AG04449 (cell line): ENCODE data around the gene OPTC.

Experiments used
- CTCF ChIA-PET: fragments of 350-600 bp; formaldehyde crosslinking; extraction: SDS; loops from one replicate; lab custom pipeline; 2021; ENCODE audit warnings: antibody characterized with exemption; lab: Yijun Ruan, JAX
- POLR2A ChIA-PET: fragments of 400-600, 350-600 bp; formaldehyde crosslinking; extraction: SDS; loops from one replicate; lab custom pipeline; 2020; ENCODE audit warnings: antibody characterized with exemption, inconsistent platforms; lab: Yijun Ruan, JAX
- DNase-seq: peaks from one replicate; pipeline ENCODE4 v3.0.0-alpha.2; 2010; ENCODE audit warnings: low read depth, low spot score
- H3K4me3 ChIP-seq: 2 replicates; pipeline ENCODE4 v1.5.1; 2011; ENCODE audit warnings: low read depth, mild to moderate bottlenecking, control low read depth, low read length
- CTCF ChIP-seq: IDR thresholded peaks from one replicate; pipeline ENCODE4 v1.5.1; 2011; ENCODE audit warnings: mild to moderate bottlenecking, moderate library complexity, low read length, control low read depth, inconsistent platforms; ENCODE audit not compliant: insufficient read depth; ENCODE audit errors: missing control alignments

OPTC gene

GRCh38 chr1:203524152-203524551, 30.2 kb downstream of the OPTC start:
- TF ChIP-seq CTCF = no peak
- no peak overlapping the region for H3K4me3 ChIP-seq
- no peak for DNase-seq
- ChIA-PET POLR2A (no interaction called here), CTCF (interaction anchor here (1.1 to 3.3 kb wide), 2 partner anchors 11 to 20 kb away, joined by 3 to 10 read pairs; no protein-coding TSS in a partner anchor)

- ChIA-PET POLR2A (no interaction called here), CTCF (interaction anchor here (1.1 to 3.3 kb wide), 2 partner anchors 12 to 21 kb away, joined by 3 to 10 read pairs; no protein-coding TSS in a partner anchor)
Measured at GRCh38 chr1:203524824-203525223, 30.9 kb downstream of the OPTC start.

GRCh38 chr1:203525685-203526084, 31.7 kb downstream of the OPTC start:
- CTCF ChIA-PET = interaction anchor here (0.7 to 3.3 kb wide), 4 partner anchors 12 to 176 kb away, joined by 3 to 10 read pairs (median 4); no protein-coding TSS in a partner anchor
- DNase-seq = no peak
- no peak for TF ChIP-seq CTCF
- no peak overlapping the region for H3K4me3 ChIP-seq
- POLR2A ChIA-PET = no interaction called here

More at GRCh38 chr1:203524824-203525223, 30.9 kb downstream of the OPTC start:
- H3K4me3 ChIP-seq = no peak overlapping the region
- no peak for TF ChIP-seq CTCF
- DNase-seq = no peak

- POLR2A ChIA-PET = no interaction called here
Measured at GRCh38 chr1:203526130-203526529, 32.2 kb downstream of the OPTC start.

GRCh38 chr1:203526572-203526971, 32.6 kb downstream of the OPTC start:
- DNase-seq = no peak
- no peak for TF ChIP-seq CTCF
- H3K4me3 ChIP-seq = no peak overlapping the region
- POLR2A ChIA-PET = no interaction called here
- CTCF ChIA-PET = interaction anchor here (1.4 to 3.3 kb wide), 3 partner anchors 11 to 175 kb away, joined by 3 to 10 read pairs (median 3); no protein-coding TSS in a partner anchor

More at GRCh38 chr1:203526130-203526529, 32.2 kb downstream of the OPTC start:
- CTCF ChIA-PET = interaction anchor here (0.7 to 3.3 kb wide), 5 partner anchors 11 to 175 kb away, joined by 3 to 10 read pairs (median 3); no protein-coding TSS in a partner anchor
- no peak for TF ChIP-seq CTCF
- no peak overlapping the region for H3K4me3 ChIP-seq
- no peak for DNase-seq

GRCh38 chr1:203527013-203527412, 33.1 kb downstream of the OPTC start:
- TF ChIP-seq CTCF = no peak
- no peak overlapping the region for H3K4me3 ChIP-seq
- no peak for DNase-seq
- POLR2A ChIA-PET = interaction anchor here (0.6 kb wide), 1 partner anchor 997 kb away, joined by 3 read pairs; no protein-coding TSS in a partner anchor
- CTCF ChIA-PET = interaction anchor here (1.4 to 3.3 kb wide), 2 partner anchors 10 to 23 kb away, joined by 3 to 10 read pairs; no protein-coding TSS in a partner anchor
